IPS DF 6.9 (cell line): ENCODE measurements around the gene HOXA1.
"Not testable (repeated sequence)": the region's sequence is repeated elsewhere in the genome, so short reads cannot be mapped to it uniquely, and the experiment has no call there.

Experiments used
- DNase-seq: peaks from one replicate; pipeline ENCODE4 v3.0.0-alpha.2; 2013; ENCODE audit warnings: low read depth, low spot score
- H3K27ac ChIP-seq: one replicate; pipeline ENCODE4 v1.5.1; 2013; ENCODE audit warnings: low read length, control low read depth
- H3K27me3 ChIP-seq: 2 replicates; pipeline ENCODE4 v1.6.1; 2013; ENCODE audit warnings: mild to moderate bottlenecking, low read length; ENCODE audit not compliant: control insufficient read depth, insufficient read depth
- H3K36me3 ChIP-seq: 2 replicates; pipeline ENCODE4 v1.6.1; 2013; ENCODE audit warnings: low read length; ENCODE audit not compliant: control insufficient read depth, insufficient read depth
- H3K4me1 ChIP-seq: 2 replicates; pipeline ENCODE4 v1.6.1; 2013; ENCODE audit warnings: low read length; ENCODE audit not compliant: control insufficient read depth, insufficient read depth
- H3K4me3 ChIP-seq: 2 replicates; pipeline ENCODE4 v1.5.1; 2013; ENCODE audit warnings: mild to moderate bottlenecking, low read length
- H3K9me3 ChIP-seq: 2 replicates; pipeline ENCODE4 v1.6.1; 2013; ENCODE audit warnings: low read length, inconsistent platforms; ENCODE audit not compliant: control insufficient read depth, insufficient read depth
- WGBS: extraction: QIAGEN DNeasy Blood & Tissue Kit; methylation state at CpG from one replicate; pipeline ENCODE4 v1.1.7; 2013; ENCODE audit warnings: mixed read lengths, missing lambda C conversion rate; ENCODE audit not compliant: insufficient read length, insufficient coverage; 5-methylcytosine and 5-hydroxymethylcytosine counted together

Gene HOXA1

GRCh38 chr7:27062946-27063345 lies 32.9 kb downstream of the HOXA1 start:
- Histone ChIP-seq H3K36me3 (no peaks in the 10 kb centered on the region), H3K9me3 (no peaks in the 10 kb centered on the region), H3K4me1 (no peaks in the 10 kb centered on the region), H3K27me3 (no peaks in the 10 kb centered on the region), H3K4me3 (no peak overlapping the region), H3K27ac (no peak overlapping the region)
- no CpG with 5 or more reads among the region's 4 CpGs for WGBS
- no peak for DNase-seq

DNA sequence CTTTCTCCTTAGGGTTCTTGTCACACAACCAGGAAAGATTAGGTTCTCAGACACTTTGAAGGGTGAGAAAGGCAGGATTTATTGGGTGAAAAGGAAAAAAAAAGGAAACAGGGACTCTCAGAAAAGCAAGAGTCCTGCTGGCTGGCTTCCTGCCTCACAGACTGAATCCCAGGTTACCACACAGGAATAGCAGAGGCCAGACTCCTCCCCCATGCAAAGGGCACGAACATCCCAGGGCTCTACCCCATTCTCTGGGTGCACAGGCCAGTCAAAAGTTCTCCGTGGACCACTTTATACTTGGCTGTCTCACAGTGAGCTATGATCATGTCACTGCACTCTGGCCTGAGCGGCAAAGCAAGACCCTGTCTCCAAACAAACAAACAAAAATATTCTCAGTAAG lies 42.6 kb downstream of the HOXA1 start:
- Histone ChIP-seq H3K27me3 (no peaks in the 10 kb centered on the region), H3K4me3 (no peak overlapping the region), H3K36me3 (no peaks in the 10 kb centered on the region), H3K27ac (no peak overlapping the region), H3K4me1 (no peaks in the 10 kb centered on the region), H3K9me3 (no peaks in the 10 kb centered on the region)
- no CpG with 5 or more reads among the region's 3 CpGs for whole genome bisulfite sequencing
- no peak for DNase-seq

DNA sequence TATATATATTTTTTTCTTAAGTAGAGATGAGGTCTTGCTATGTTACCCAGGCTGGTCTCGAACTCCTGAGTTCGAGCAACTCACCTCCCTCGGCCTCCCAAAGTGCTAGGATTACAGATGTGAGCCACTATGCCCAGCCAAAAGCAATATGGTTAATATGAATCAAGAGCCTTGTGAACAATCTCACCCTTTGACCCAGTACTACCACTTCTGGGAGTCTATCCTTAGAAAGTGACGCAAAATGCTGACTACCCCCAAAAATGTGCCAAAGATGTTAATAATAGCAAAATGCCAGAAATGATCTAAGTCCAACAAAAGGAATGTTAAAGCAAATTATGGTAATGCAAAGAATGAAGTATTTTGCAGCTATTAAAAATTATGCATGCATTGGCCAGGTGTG lies 44.3 kb downstream of the HOXA1 start:
- Histone ChIP-seq H3K4me1 (no peaks in the 10 kb centered on the region), H3K27me3 (no peaks in the 10 kb centered on the region), H3K4me3 (no peak overlapping the region), H3K9me3 (no peaks in the 10 kb centered on the region), H3K36me3 (no peaks in the 10 kb centered on the region), H3K27ac (no peak overlapping the region)
- DNase-seq: no peak
- no CpG with 5 or more reads among the region's 4 CpGs for WGBS

DNA sequence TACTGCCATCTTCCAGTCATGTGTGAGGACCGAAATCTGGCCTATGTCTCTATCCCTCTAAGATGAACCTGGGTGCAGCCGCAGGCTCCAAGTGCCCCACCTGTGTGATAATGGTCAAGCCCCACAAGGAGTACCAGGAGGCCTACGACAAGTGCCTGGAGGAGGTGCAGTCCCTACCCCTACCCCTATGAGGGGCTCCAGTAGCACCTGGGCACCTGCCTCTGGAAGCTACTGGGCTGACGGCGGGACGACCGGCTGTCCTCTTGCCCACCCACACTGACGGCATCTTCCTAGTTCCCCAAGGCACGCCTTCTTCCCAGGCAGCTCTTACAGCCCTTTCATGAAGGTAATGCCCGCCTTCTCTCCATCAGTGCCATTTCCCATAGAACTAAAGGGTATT lies 47.4 kb downstream of the HOXA1 start:
- Histone ChIP-seq H3K36me3 (no peaks in the 10 kb centered on the region), H3K27ac (no peak overlapping the region), H3K4me3 (no peak overlapping the region), H3K9me3 (no peaks in the 10 kb centered on the region), H3K4me1 (no peaks in the 10 kb centered on the region), H3K27me3 (no peaks in the 10 kb centered on the region)
- WGBS: no CpG with 5 or more reads among the region's 10 CpGs
- no peak for DNase-seq

DNA sequence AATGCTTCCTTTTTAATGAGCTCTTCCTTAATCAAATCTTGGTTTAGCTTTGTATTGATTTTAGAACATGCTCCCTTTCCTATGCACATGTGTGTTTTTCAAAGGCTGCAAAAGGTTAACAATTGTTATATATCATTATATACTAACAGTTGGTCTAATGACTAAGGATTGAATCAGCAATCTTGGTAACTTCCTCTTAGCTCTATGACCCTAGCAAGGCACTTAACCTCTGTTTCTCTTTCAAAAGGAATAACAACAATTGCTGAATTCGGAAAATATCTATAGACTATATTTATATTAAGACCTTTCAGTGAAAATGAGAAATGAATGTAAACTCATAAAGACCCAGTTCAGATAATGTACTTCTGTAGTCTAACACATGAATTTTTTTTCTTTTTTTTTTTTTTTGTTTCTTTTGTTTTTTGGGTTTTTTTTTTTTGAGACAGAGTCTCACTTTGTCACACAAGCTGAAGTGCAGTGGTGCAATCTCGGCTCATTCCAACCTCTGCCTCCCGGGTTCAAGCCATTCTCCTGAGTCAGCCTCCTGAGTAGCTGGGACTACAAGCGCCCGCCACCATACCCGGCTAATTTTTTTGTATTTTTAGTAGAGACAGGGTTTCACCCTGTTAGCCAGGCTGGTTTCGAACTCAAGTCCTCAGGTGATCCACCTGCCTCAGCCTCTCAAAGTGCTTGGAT lies 48.8 kb downstream of the HOXA1 start:
- Histone ChIP-seq H3K4me3 (no peak overlapping the region), H3K27ac (no peak overlapping the region), H3K4me1 (no peaks in the 10 kb centered on the region), H3K36me3 (no peaks in the 10 kb centered on the region), H3K9me3 (no peaks in the 10 kb centered on the region), H3K27me3 (no peaks in the 10 kb centered on the region)
- WGBS: no CpG with 5 or more reads among the region's 7 CpGs
- DNase-seq: no peak

DNA sequence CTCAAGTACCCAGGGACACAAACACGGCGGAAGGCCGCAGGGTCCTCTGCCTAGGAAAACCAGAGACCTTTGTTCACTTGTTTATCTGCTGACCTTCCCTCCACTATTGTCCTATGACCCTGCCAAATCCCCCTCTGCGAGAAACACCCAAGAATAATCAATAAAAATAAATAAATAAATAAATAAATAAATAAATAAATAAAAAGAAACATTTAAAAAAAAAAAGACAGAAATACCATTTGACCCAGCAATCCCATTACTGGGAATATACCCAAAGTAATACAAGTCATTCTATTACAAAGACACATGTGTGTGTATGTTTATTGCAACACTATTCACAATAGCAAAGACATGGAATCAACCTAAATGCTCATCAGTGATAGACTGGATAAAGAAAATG lies 49.8 kb downstream of the HOXA1 start:
- WGBS: no CpG with 5 or more reads among the region's 4 CpGs
- H3K4me3 ChIP-seq, H3K9me3 ChIP-seq, H3K27me3 ChIP-seq, DNase-seq, H3K36me3 ChIP-seq, H3K27ac ChIP-seq, H3K4me1 ChIP-seq: not testable (repeated sequence)

GRCh38 chr7:27045066-27045465 lies 50.7 kb downstream of the HOXA1 start:
- H3K4me3 ChIP-seq, DNase-seq, H3K4me1 ChIP-seq, H3K9me3 ChIP-seq, H3K27me3 ChIP-seq, H3K36me3 ChIP-seq, H3K27ac ChIP-seq: not testable (repeated sequence)
- WGBS: no CpG with 5 or more reads among the region's 28 CpGs
